Measurements from ENCODE around the gene MORC1.

GRCh38 chr3:109115451-109115850 lies 2.5 kb downstream of the MORC1 start:
- TF ChIP-seq POLR2AphosphoS5 (IDR thresholded peaks at IDR 0.05; ENCODE audit: borderline replicate concordance, low read depth, low read length) = no peak
- TF ChIP-seq EZH2 (IDR thresholded peaks at IDR 0.05) = no peak
- TF ChIP-seq FOXP2 (optimal IDR thresholded peaks at IDR 0.05; ENCODE audit: control extremely low read depth, extremely low read length, insufficient read depth) = no peak
